Lower leg skin (tissue), 4 donors: Measurements from ENCODE around the gene FOXJ3. TPM values are rescaled to one million over a fixed set of nuclear protein-coding genes. Genes with fewer than 3 reads are reported as not detected.
A peak's percentile ranks its signal among the peaks of the same experiment; 100 is the strongest.

ENCODE experiments used
- DNase-seq, 2 donors: peaks; one replicate each; pipeline ENCODE4 v3.0.0-alpha.2; 2019; ENCODE audit warnings: low spot score in 2 of 2
- H3K4me3 ChIP-seq: fragments of 200-600 bp; sonication (generic); 2 replicates; pipeline ENCODE4 v1.5.1; 2017; ENCODE audit warnings: mild to moderate bottlenecking, low read depth; ENCODE audit not compliant: poor library complexity, severe bottlenecking
- POLR2A ChIP-seq, 2 donors: fragments of 450-650 bp; IDR thresholded peaks; one replicate each; pipeline ENCODE4 v1.6.1; 2016 to 2017; ENCODE audit warnings: antibody characterized with exemption in 2 of 2, mild to moderate bottlenecking in 1 of 2, moderate library complexity in 1 of 2
- WGBS, 2 donors: methylation state at CpG; one replicate each; pipeline ENCODE4 v1.1.5; 2018; 5-methylcytosine and 5-hydroxymethylcytosine counted together
- intact Hi-C: fragments of 100-400 bp; cut with DNase I; formaldehyde crosslinking; loops from one replicate; pipeline ENCODE4 v1.15.0; 2023; ENCODE audit warnings: low total_unique reads
- total RNA-seq, 4 donors: library from RNA; depleted of rRNA; stranded (reverse); fragments of >200 nt; gene quantifications; one replicate each; pipeline ENCODE4 v1.1.0, GENCODE V29; 2016
- TF ChIP-seq, protein P1 (sequence below), 3 donors: fragments of 450-650 bp; IDR thresholded peaks; one replicate each; pipeline ENCODE4 v1.5.1; 2016; ENCODE audit warnings: antibody characterized with exemption in 3 of 3, mild to moderate bottlenecking in 3 of 3, moderate library complexity in 2 of 3

Gene FOXJ3
- total RNA-seq, 4 donors from 2014 or later = 29.8 to 39.6 (median 35.9) TPM

- TF ChIP-seq, protein P1, sequence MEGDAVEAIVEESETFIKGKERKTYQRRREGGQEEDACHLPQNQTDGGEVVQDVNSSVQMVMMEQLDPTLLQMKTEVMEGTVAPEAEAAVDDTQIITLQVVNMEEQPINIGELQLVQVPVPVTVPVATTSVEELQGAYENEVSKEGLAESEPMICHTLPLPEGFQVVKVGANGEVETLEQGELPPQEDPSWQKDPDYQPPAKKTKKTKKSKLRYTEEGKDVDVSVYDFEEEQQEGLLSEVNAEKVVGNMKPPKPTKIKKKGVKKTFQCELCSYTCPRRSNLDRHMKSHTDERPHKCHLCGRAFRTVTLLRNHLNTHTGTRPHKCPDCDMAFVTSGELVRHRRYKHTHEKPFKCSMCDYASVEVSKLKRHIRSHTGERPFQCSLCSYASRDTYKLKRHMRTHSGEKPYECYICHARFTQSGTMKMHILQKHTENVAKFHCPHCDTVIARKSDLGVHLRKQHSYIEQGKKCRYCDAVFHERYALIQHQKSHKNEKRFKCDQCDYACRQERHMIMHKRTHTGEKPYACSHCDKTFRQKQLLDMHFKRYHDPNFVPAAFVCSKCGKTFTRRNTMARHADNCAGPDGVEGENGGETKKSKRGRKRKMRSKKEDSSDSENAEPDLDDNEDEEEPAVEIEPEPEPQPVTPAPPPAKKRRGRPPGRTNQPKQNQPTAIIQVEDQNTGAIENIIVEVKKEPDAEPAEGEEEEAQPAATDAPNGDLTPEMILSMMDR (IDR thresholded peaks at IDR 0.05) = no peak
- no peak for TF ChIP-seq POLR2A (IDR thresholded peaks at IDR 0.05)
- intact Hi-C loops = no loop called here
- no peak for DNase-seq
- no peak overlapping the region for H3K4me3 ChIP-seq
- 71% methylated on average over 2 of the region's 2 CpGs for WGBS, 2 donors
Observed at GRCh38 chr1:42340093-42340492, 5.1 kb upstream of the FOXJ3 start.

- 74 to 80% methylated on average over 6 of the region's 6 CpGs for WGBS, 2 donors
- no peak for DNase-seq
- intact Hi-C loops = no loop called here
- H3K4me3 ChIP-seq = no peak overlapping the region
- no peak for TF ChIP-seq POLR2A (IDR thresholded peaks at IDR 0.05)
- TF ChIP-seq, protein P1 (IDR thresholded peaks at IDR 0.05) = no peak
Observed at GRCh38 chr1:42336978-42337377, 1.9 kb upstream of the FOXJ3 start.

- DNase-seq = peak in 1 of 2 donors; percentile 42
- no peak for TF ChIP-seq POLR2A (IDR thresholded peaks at IDR 0.05)
- TF ChIP-seq, protein P1 (IDR thresholded peaks at IDR 0.05) = no peak
- H3K4me3 ChIP-seq = peak overlapping the region; percentile 81
- 9 to 11% methylated on average over 9 of the region's 9 CpGs for WGBS, 2 donors
- intact Hi-C loops = no loop called here
Observed at GRCh38 chr1:42335809-42336518, 929 bp upstream of the FOXJ3 start.

DNA sequence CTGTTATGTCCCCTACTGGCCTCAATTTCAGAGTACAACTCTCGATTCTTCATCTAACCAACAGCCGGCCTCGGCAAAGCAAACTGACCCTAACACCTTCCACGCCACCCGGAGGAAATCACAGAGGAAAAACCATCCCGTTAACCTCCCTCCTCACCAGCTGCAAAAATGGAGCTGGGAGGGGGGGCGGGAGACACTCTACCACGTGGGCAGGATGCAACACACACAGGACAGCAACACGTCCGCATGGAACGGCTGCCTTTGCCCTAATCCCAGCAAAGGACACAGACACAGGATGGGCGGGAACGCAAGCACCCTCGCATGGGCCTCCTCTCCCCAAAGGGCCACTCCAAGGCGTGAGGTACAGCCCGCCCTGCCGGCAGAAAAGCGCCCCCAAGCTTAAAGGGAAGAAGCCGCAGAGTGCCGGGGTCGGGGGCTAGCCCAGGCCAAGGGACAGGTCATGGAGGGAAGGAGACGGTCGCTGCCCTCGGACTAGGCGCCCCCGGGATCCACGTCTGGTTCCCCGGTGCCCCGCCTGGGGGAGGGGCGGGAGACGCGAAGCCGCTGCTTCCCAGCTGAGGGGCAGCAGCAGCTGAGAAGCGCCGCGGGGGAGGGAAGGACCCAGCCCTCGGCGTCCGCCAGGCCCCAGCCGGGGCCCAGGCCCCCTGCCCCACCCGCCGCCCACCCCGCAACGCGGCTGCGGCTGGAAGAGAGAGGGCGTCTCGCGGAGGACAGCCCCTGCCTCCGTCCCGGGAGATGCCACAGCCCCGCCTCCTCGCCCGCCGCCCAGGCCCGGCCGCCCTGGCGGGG, 590 bp downstream of the FOXJ3 start:
- intact Hi-C loops = no loop called here

DNA sequence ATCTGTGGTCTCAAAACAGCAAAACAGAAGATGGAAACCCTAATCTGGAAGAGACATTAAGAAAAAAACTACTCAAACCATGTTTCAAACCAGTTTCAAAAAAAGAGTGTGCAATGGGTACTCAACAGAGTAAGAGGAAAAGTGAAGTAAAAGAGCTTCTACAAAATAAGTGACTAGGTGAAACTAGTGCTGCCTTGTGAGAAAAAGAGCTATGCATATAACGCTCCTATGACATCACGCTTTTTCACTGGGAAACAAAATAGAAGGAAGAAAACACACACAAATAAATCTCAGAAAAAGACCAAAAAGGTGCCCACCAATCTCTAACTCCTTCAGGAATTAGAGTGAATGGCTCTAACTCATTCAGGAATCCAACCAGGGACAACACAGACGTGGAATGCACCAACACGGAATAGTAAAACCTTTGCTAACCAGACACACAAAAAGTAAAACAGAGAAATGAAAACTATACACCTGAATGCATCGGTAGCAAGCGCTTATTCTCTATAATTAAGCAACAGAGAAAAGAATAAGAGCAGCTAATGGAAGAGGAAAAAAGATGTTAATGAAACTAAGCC, 1.3 kb downstream of the FOXJ3 start:
- TF ChIP-seq, protein P1 (IDR thresholded peaks at IDR 0.05) = no peak
- no peak for TF ChIP-seq POLR2A (IDR thresholded peaks at IDR 0.05)
- H3K4me3 ChIP-seq = peak overlapping the region; percentile 81
- 4 to 5% methylated on average over 6 of the region's 6 CpGs for WGBS, 2 donors
- DNase-seq = no peak
- intact Hi-C loops = no loop called here

More for the DNA sequence above, 590 bp downstream of the FOXJ3 start:
- TF ChIP-seq POLR2A (IDR thresholded peaks at IDR 0.05) = no peak
- TF ChIP-seq, protein P1 (IDR thresholded peaks at IDR 0.05) = no peak
- DNase-seq = peak; percentile 30 to 91
- H3K4me3 ChIP-seq = peak overlapping the region; percentile 81
- 1% methylated on average over 33 to 35 of the region's 58 CpGs for WGBS, 2 donors
